NCI-H1417 treated with DMSO at 0.1 percent for 48 hours (cell line): Measurements from ENCODE around the gene BCAP29.

ENCODE experiments used
- DNase-seq: peaks from one replicate; lab custom pipeline; 2025; lab: John Stamatoyannopoulos, UW

Gene BCAP29

DNA sequence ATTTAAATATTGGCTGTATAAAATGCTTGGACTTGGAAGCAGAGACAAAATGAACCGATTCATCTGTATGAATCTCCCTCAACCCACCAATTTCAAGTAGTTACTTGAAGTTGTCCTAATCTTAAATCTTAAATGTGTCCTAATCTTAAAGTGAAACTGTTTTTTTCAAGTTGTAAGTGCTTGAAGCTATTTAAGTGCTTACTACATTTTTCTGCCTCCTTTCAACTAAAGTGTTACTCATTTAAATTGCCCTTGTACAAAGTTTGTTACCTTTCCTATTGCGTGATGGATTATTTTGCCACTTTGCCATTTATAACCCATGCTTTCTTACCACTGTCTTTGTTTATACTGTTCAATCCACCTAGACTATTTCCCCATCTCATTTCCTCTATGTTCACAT, 2.8 kb downstream of the BCAP29 start:
- DNase-seq, result no peak

DNA sequence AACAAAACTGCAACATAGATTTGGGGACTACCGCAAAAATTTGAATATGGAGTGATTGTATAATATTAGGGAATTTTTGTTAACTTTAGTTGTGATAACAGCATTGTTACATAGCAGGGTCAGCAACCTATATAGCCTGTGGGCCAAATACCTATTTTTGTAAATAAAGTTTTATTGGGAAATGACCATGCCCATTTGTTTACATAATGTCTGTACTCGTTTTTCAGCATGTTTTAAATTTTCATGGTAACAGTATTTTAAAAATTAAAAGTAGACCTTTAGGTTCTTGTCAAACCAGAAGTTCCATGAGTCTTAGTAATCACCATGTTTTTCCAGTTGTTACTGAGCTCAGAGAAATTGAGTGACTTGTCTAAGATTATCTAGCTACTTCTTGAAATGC, 4.7 kb downstream of the BCAP29 start:
- no peak for DNase-seq

DNA sequence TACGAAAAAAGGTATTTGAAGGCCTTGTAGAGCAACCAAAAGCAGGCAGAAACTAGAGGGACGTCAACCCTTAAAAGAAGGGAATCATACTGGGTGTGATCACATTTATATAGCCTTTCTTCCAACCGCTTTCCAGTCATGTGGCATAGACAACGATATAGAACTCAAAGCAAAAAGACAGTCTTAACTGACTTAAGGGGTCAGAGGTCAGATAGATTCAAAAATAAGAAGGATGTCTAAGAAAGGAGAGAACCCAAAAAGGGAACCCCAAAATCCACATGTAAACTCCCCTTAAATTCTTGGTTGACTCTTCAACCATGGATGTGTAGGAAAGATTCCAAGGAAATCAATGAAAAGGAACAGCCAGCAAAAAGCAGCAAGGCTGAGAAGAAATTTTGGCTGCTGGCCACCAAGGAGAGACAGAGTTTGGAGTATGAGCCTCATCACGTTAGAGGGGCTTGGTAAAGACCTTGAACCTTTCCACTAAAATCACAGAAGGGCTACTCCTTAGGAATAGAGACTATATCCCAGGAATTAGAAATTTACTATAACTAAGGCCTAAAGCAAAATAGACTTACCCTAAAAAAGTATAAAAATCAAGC, 8.6 kb downstream of the BCAP29 start:
- DNase-seq, result no peak

DNA sequence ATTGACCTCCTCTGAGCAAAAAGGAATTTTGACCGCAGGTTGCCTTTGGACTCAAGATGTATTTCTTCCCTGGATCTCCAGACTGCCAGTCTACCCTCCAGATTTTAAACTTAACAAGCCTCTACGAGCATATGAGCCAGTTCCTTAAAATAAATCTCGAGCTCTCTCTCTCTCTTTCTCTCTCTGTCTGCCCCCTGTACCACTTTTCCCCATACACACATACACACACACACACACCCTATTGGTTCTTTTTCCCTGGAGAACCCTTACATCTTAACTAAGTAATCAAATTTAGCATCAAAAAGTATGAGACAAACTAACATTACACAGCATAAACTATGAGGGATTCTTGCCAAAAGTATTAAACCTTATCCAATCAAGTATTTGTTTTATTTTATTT, 11.4 kb downstream of the BCAP29 start:
- DNase-seq, result no peak

DNA sequence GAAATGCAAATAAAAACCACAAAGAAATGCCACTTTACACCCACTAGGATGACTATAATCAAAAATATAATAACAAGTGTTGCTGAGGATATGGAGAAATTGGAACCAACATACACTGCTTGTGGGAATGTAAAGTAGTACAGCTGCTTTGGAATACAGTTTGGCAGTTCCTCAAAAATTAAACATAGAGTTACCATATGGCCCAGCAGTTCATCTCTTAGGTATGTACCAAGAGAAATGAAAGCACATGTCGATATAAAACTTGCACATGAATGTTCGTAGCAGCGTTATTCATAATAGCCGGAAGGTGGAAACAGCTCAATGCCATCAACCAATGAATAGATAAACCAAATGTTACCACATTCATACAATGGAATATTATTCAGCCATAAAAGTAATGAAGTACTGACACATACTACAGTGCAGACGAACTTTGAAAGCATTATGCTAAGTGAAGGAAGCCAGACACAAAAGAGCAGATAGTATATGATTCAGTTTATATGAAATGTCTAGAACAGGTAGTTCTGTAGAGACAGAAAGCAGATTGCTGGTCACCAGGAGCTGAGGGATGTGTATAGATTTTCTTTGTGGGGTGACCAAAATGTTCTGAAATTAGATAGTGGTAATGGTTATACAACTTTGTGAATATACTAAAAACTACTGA, 12.4 kb downstream of the BCAP29 start:
- DNase-seq, result no peak

DNA sequence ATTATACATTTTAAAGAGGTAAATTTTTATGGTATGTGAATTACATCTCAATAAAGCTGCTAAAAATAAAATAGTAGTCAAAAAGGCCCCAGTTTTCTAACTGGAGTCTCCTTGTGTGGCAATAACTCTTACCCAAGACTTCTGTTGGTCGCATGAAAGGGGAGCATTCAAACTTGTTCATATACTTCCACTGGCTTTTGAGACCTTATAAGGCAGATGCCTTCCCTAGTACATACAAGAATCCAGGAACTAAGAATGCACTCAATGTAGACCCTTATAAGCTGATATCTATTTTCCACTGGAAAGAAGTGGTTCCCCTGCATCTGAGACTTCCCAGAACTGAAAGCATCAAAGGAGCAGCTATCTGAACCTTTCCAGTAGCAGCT, 13.0 kb downstream of the BCAP29 start:
- DNase-seq, result no peak

DNA sequence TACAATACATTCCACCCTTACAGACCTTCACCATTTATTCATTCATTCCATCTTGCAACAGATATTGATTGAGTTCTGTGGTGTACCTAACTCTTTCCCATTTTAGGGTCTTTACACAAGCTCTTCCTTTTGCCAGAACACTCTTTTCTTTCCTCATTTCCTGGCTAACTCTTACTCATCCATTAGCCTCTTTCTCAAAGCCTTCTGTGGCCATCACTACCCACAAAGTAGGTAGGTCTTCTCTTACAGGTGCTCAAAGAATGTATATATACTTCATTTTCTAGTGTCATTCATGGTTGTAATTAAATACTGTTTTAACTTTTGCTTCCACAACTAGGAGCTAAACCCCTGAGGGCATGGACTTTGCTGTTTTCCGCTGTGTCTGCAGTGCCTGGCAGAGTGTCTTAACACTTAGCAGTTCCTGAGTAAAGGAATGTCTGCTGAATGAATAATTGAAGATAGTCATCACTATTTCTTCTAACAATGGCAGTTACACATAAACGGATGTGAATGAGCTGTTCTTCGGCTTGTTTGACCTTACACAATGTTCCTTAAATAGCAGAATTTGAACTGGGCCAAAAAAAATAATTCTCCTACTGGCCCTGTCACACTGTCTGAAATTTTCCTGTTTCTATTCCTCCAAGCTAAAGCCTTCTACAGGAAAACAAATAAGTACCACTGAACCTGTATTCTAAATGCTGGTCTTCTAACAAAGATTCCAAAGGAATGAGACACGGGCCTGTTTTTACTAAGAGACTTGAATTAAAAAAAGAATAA, 15.1 kb downstream of the BCAP29 start:
- DNase-seq, result no peak

DNA sequence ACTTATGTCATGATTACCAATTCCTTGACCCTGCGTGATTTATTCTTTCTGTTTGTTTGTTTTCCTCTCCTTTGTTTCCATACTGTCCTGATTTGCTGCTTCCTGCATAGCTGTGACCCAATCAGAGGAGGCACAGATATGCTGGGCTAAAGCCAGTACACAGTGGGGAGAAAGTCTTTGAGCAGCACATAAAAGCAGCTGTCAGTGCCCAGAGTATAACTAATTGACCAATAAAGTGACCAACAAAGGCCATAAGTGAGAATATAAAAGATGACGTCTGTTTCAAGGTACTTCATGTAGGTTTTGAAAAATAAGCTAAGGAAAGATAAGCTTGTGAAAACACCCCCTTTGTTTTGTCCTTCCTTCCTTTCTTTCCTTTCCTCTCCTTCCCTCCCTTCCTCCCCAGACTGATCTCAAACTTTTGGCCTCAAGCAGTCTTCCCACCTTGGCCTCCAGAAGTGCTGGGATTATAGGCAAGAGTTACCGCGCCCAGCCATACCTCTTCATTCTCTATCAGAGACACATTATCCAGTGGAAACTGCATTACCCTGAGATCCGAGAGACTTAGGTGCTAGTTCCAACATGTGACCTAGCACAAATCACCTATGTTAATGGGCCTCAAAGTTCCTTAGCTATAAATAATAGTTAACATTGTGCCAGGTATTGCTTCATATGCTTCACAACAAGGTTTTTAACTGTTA, 17.0 kb downstream of the BCAP29 start:
- no peak for DNase-seq

DNA sequence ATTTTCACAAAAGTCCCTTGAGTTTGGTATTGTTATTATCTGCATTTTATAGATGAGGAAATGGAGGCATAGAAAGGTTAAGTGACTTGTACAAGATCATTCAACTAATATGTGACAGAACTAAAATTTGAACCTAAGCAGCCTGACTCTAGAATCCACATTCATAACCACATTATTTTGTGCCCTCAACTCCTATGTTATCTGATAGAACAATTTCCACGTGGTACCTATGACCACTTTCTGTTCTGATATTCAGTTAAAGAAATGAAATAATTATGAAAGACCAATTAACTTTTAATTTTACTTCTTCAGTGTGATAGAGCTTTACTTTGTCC, 17.5 kb downstream of the BCAP29 start:
- DNase-seq, result no peak

DNA sequence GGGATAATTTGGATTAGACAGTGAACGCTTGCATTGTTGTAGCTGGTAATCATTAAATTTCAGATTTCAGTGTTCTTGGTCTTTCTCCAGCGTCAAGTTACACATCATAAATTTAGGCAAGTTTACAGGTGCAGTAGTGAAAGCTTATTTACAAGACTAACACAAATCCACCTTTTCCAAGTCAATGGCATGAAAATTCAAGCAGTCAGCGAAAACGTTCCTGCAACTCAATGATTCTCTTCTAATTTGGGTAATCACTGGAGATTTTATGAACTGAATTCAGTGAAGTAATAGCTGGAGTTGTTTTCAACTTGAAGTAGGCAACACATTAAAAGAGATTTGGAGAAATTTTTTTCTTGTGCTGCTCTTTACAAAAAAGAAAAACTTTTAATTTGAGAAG, 17.9 kb downstream of the BCAP29 start:
- DNase-seq, result no peak

DNA sequence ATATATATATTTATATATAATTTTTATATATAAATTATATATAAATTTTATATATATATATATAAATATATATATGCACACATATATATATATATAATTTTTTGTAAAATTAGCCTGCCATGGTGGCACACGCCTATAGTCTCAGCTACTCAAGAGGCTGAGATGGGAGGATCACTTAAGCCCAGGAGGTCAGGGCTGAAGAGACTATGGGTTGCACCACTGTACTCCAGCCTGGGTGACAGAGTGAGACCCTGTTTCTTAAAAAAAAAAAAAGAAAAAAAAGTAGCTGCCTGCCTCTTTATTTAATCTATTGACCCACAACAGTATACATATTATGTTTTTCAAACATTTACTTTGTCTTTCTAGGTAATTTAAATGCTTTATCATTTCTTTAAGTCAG, 19.2 kb downstream of the BCAP29 start:
- DNase-seq, result no peak

DNA sequence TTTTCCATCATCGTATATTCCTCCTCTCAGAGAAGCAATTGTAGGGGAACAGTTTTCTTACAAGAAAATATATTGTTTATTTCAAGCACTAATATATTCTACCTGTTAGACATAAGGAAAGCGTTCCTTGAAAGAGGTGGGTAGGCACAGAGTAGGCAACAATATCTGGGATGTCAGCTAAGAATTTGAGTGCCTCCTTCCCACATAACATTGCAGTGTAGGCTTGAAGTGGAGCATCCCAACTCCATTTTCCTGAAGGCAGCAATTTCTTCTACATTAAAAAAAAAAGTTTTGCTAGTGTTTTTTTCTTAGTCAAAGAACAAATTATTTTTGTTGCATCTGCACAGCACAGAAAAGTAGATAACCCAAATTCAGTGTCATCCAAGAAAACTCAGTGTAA, 20.8 kb downstream of the BCAP29 start:
- DNase-seq, result no peak

DNA sequence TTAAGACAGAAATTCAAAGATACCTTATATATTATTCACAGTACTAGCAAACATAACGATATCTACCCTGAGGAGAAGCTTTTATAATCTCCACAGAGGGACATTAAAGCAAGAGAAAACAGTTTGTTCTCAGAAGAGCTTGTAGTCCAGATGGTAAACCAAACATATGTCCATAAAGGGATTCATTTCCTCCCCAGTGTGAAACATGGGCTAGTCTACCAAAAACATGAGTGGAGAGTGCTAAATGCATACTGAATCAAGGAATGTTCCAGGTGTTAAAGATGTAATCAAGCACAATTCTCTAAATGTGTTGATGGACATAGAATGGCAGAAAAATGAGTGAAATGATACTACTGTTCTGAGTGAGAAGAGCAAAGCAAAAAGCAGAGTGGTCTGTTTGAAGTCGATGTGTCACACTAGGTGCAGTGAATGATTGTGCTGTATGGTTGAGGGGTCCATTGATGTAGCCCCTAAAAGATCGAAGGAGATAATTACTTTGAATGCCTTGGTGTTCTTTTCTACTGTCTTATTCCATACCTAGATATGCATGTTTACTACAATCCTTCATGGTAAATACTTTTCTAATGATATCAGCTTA, 25.3 kb downstream of the BCAP29 start:
- DNase-seq, result no peak

DNA sequence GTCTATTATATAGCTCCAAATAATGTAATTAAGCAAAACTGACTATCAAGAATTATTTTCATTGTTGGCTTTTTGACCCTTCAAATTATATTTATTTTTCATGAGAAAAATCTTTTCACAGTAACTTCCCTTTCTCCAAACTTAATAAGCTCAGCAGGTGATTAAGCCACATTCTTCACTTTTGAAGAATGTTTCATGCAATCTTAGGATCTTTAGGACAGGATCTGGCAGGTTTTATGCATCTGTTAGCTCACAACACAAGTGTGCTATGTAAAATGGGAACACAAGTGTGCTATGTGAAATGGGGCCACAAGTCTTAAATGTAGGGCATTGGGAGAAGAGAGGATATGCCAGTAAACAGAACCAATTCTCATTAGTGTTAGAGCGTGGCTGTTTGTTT, 26.3 kb downstream of the BCAP29 start:
- no peak for DNase-seq

DNA sequence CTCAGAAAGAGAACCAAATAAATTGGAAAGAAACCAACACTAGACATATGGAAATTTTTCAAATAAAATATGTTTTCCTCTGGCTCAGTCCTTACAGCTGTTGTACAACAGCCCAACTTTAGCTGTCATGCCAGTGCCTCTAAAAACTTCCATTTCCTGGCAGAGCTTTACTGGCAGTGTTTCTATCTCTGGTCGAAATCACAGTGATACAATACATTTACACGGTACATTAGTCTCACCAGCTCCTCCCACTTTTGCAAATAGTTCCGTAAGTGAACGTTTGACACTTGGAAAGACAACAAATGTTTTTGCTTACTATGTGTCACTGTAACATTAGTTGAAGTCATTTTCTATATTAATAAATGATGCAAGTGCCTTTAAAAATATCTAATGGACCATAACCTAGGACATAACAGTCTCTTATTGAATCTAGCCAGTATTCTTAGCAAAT, 29.8 kb downstream of the BCAP29 start:
- DNase-seq, result no peak

DNA sequence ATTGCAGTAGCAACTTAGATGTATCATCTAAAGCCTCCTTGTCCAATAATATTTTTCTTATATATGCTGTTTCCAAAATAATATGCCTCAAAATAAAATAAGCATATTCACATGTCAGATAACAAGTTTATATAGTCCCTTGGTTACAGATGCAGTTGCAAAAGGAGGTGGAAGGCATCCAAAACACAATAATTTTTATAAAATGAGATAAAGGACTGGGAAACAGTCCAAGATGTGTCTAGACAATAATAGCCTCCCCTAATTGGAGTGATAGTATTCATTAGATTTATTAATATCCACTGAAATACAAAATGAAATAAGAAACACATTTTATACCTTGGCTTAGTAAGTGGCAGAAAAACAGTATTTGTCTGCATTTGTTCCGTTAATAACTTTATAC, 30.3 kb downstream of the BCAP29 start:
- DNase-seq, result no peak

DNA sequence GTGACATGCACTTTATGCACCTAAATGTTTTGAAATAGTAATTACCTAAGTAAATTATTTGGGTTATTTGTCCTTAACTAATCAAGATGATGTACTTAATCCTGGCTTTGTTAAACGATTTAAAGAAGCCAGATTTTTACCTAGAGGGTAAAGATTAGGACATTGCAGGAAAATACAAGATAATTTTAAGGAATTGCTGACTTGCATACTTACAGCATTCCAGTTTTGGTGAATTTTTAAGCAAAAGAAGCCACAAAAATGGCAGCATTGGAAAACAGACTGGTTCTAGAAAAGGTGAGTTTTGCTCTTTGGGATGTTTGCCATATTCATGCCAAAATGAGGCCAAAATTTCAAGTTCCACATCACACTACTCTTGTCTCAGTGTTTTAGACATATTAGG, 33.4 kb downstream of the BCAP29 start:
- no peak for DNase-seq

DNA sequence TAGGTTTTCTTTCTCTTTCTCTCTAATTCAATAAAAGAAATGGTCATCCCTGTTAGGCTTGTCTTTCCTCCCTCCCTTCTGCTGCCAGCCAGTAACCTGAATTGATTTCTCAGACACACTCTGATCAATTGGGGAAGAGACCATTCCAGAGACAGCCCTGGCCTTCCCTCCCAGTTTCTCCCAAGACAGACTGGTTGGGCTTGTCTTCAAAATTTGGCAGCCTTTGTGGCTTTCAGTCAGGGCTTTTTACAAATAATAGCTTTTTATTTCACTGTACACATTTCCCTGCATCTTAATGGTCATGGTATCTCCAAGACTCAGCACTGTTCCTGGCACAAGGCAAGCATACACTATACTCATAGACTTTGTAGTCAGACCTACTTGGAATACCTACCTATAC, 33.9 kb downstream of the BCAP29 start:
- no peak for DNase-seq

DNA sequence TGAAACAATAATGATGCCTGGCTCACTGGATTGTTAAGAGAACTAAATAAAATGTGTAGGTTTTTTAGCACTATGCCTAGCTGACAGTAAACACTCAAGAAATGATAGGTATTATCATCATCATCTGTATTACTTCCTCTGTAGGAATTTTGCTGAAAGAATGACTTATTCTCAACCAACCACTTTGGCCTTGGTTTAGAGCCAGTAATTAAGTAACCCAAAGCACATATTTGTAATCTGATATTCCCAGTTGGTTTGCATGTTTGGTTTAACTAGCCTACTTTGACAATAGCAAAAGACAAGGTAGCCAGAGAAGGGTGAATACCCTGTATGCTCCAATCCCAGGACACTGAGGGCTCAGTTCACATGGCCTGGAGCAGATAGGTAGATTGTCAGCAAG, 34.4 kb downstream of the BCAP29 start:
- DNase-seq, result no peak

DNA sequence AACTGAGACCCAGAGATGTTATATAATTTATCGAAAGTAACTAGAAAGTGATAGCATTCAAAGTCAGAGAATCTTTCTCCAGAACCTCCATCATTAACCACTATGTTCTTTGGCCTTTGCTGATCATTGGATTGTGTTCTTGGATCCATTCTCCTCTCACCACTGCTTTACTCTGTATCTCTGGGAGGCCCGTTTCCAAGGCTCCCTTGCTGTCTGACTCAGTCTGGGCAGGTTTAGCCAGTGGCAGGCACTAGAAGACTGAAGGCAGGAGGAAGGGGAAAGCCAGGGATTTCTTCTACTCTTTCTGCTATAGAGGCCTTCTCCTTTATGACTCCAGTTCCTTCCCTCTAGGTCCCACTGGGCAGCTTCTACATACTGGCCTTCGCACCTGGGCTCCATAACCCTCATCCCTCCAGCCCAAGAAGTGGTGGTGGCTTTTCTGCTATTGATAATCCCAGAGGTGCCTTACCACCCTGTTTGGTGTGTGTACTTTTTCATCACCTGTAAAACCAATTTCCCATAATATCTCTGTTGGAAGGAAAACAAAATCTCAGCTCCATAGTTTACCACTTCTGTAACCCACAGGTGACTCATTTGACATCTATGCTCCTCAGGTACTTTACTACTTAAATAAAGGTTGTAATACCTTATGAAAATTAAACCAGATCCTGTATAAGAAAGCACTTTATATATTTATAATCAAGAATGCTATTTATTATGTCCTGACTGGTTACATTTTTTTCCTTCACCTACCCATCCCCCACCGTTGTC, 36.0 kb downstream of the BCAP29 start:
- no peak for DNase-seq

DNA sequence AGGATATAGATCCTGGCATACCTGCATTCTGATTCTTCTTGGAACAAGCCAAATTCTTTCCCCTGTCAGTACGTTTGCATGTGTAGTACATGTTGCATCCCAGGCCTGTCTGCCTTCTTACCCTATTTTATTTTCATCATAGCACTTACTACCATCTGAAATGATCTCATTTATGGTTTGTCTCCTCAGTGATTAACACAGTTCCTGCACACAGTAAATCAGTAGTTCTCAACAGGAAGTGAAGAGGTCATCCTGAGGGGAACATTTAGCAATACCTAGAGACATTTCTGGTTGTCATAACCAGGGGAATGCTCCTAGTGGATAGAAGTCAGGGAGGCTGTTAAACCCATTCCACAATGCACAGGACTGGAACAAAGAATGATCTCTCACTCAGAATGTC, 42.4 kb downstream of the BCAP29 start:
- DNase-seq, result no peak

DNA sequence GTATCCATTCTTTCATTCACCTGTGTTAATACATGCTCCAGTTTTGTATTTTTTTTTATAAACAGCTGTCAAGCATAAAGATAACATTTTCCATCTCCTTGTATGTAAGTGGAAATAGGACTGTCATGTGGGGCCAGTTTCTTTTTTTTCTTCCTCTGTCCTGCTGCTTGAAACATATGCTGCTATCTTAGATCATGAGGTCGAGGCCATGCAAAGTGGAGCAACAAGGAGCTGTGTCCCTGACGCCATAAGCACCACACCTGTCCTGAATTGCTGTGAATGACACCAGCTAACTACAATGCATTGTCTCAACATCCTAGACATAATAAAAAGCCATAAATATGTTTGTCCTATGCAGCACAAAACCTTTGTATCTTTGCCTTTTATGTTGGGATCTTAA, 42.8 kb downstream of the BCAP29 start:
- no peak for DNase-seq
